Bronchial epithelial cell (primary cell): Measurements from ENCODE around the gene MMP20. TPM values are rescaled to one million over a fixed set of nuclear protein-coding genes. Genes with fewer than 3 reads are reported as not detected.

Experiments used
- DNase-seq: peaks from one replicate; pipeline ENCODE4 v3.0.0-alpha.2; 2010; ENCODE audit warnings: low read depth
- FAIRE-seq: peaks from 2 replicates; lab custom pipeline; 2011; peaks lifted over from hg19 to GRCh38; lab: Jason Lieb, UNC
- H3K27me3 ChIP-seq: 2 replicates; pipeline ENCODE4 v1.5.1; 2011; ENCODE audit warnings: low read length; ENCODE audit not compliant: control insufficient read depth, insufficient read depth
- H3K36me3 ChIP-seq: 2 replicates; pipeline ENCODE4 v1.5.1; 2011; ENCODE audit warnings: low read length; ENCODE audit not compliant: control insufficient read depth, insufficient read depth
- H3K4me3 ChIP-seq: 2 replicates; pipeline ENCODE4 v1.5.1; 2011; ENCODE audit warnings: mild to moderate bottlenecking, low read depth, low read length, control low read depth
- total RNA-seq: library from RNA; depleted of rRNA; stranded (reverse); fragments of >200 nt; gene quantifications from 2 replicates; pipeline ENCODE4 v1.2.1, GENCODE V29; 2014
- TF ChIP-seq, protein P1 (sequence below): IDR thresholded peaks from 2 replicates; pipeline ENCODE4 v1.5.1; 2011; ENCODE audit warnings: mild to moderate bottlenecking, moderate library complexity, low read length, control low read depth, inconsistent platforms; ENCODE audit not compliant: insufficient read depth, severe bottlenecking

Gene MMP20
- total RNA-seq, 1 donor from 2014 or later, result not detected

GRCh38 chr11:102590276-102591049 lies 34.7 kb downstream of the MMP20 start:
- no peak for DNase-seq
- FAIRE-seq, result no peak
- TF ChIP-seq, protein P1, sequence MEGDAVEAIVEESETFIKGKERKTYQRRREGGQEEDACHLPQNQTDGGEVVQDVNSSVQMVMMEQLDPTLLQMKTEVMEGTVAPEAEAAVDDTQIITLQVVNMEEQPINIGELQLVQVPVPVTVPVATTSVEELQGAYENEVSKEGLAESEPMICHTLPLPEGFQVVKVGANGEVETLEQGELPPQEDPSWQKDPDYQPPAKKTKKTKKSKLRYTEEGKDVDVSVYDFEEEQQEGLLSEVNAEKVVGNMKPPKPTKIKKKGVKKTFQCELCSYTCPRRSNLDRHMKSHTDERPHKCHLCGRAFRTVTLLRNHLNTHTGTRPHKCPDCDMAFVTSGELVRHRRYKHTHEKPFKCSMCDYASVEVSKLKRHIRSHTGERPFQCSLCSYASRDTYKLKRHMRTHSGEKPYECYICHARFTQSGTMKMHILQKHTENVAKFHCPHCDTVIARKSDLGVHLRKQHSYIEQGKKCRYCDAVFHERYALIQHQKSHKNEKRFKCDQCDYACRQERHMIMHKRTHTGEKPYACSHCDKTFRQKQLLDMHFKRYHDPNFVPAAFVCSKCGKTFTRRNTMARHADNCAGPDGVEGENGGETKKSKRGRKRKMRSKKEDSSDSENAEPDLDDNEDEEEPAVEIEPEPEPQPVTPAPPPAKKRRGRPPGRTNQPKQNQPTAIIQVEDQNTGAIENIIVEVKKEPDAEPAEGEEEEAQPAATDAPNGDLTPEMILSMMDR, result no peak
- Histone ChIP-seq H3K4me3 (no peak overlapping the region), H3K36me3 (no peaks in the 10 kb centered on the region), H3K27me3 (no peaks in the 10 kb centered on the region)

DNA sequence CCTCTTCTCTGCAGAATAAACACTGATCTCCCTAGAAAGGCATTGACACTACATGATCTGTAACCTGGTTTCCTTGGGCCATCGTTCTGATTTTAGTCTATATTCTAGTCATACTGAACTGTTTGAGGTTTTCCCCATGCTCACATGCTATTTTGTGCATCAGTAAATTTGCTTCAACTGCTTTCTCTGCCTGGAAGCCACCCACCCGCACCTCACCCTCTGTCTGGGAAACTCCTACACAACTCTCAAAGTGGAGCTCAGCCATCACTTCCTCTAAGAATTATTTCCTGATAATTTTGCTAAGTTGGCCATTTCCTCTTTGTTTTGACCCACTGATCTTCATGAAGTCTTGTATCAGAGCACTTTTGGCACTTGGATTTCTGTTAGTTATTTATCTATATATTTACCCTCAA lies 36.1 kb downstream of the MMP20 start:
- no peaks in the 10 kb centered on the region for H3K27me3 ChIP-seq
- FAIRE-seq, result no peak
- TF ChIP-seq, protein P1, result no peak
- DNase-seq, result no peak
- no peak overlapping the region for H3K4me3 ChIP-seq
- no peaks in the 10 kb centered on the region for H3K36me3 ChIP-seq

DNA sequence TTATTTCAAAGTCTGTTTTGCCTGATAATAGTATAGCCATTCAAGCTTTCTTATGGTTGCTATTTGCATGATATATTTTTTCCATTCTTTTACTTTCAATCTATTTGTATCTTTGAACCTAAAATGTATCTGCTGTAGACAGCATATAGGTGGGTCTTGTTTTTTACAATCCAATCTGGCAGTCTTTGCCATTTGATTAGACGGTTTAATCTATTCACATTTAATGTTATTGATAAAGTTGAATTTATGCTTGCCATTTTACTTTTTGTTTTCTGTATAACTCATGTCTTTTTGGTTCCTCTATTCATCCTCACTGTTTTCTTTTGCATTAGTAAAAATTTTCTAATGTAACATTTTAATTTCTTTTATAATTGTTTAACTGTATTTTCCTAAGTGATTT lies 37.4 kb downstream of the MMP20 start:
- H3K27me3 ChIP-seq, result no peaks in the 10 kb centered on the region
- FAIRE-seq (no peak), DNase-seq (no peak)
- TF ChIP-seq, protein P1, result no peak
- H3K36me3 ChIP-seq, result no peaks in the 10 kb centered on the region
- H3K4me3 ChIP-seq, result no peak overlapping the region

GRCh38 chr11:102583141-102583873 lies 41.8 kb downstream of the MMP20 start:
- TF ChIP-seq, protein P1, result no peak
- FAIRE-seq, result no peak
- no peak overlapping the region for H3K4me3 ChIP-seq
- H3K36me3 ChIP-seq, result no peaks in the 10 kb centered on the region
- no peaks in the 10 kb centered on the region for H3K27me3 ChIP-seq
- DNase-seq, result no peak

GRCh38 chr11:102582140-102582539 lies 43.0 kb downstream of the MMP20 start:
- TF ChIP-seq, protein P1, result no peak
- FAIRE-seq, result no peak
- no peaks in the 10 kb centered on the region for H3K27me3 ChIP-seq
- DNase-seq, result no peak
- no peak overlapping the region for H3K4me3 ChIP-seq
- no peaks in the 10 kb centered on the region for H3K36me3 ChIP-seq
